ENCODE results near the gene TSR3.

TSR3 gene

GRCh38 chr16:1319041-1319440 is 32.6 kb downstream of the TSR3 start:
- TF ChIP-seq ZNF565 (CRISPR knock-in tag; conservative IDR thresholded peaks at IDR 0.05; ENCODE audit: low read depth) (no peak), TOX (CRISPR knock-in tag; IDR thresholded peaks at IDR 0.05; ENCODE audit: borderline replicate concordance) (no peak), ZC3H10 (CRISPR knock-in tag; IDR thresholded peaks at IDR 0.05) (no peak), ZFP3 (CRISPR knock-in tag; IDR thresholded peaks at IDR 0.05) (no peak), ESRRG (CRISPR knock-in tag; IDR thresholded peaks at IDR 0.05) (no peak), PATZ1 (CRISPR knock-in tag; IDR thresholded peaks at IDR 0.05; ENCODE audit: borderline replicate concordance) (no peak), POU6F1 (CRISPR knock-in tag; IDR thresholded peaks at IDR 0.05; ENCODE audit: borderline replicate concordance, low read depth) (no peak), ZNF8 (CRISPR knock-in tag; IDR thresholded peaks at IDR 0.05) (no peak), SNAI2 (CRISPR knock-in tag; IDR thresholded peaks at IDR 0.05) (no peak), ZNF70 (CRISPR knock-in tag; IDR thresholded peaks at IDR 0.05) (no peak), ARNTL (CRISPR knock-in tag; IDR thresholded peaks at IDR 0.05; ENCODE audit: borderline replicate concordance, low read depth) (no peak)
- ATAC-seq, result no peak

GRCh38 chr16:1318268-1318545 is 33.5 kb downstream of the TSR3 start:
- no peak for ATAC-seq
- TF ChIP-seq TOX (CRISPR knock-in tag; IDR thresholded peaks at IDR 0.05; ENCODE audit: borderline replicate concordance) (no peak), PPARA (CRISPR knock-in tag; IDR thresholded peaks at IDR 0.05; ENCODE audit: borderline replicate concordance) (no peak), BACH2 (CRISPR knock-in tag; IDR thresholded peaks at IDR 0.05; ENCODE audit: borderline replicate concordance) (no peak), CSRNP3 (CRISPR knock-in tag; IDR thresholded peaks at IDR 0.05) (no peak), ZNF8 (CRISPR knock-in tag; IDR thresholded peaks at IDR 0.05) (no peak), ZC3H10 (CRISPR knock-in tag; IDR thresholded peaks at IDR 0.05) (no peak), CSDC2 (CRISPR knock-in tag; IDR thresholded peaks at IDR 0.05) (no peak), ZFP3 (CRISPR knock-in tag; IDR thresholded peaks at IDR 0.05) (no peak), TCF4 (CRISPR knock-in tag; IDR thresholded peaks at IDR 0.05; ENCODE audit: borderline replicate concordance) (no peak)

- TF ChIP-seq ZC3H10 (CRISPR knock-in tag; IDR thresholded peaks at IDR 0.05) (no peak), PPARA (CRISPR knock-in tag; IDR thresholded peaks at IDR 0.05; ENCODE audit: borderline replicate concordance) (no peak), ZFP30 (CRISPR knock-in tag; IDR thresholded peaks at IDR 0.05) (no peak), ISL1 (CRISPR knock-in tag; IDR thresholded peaks at IDR 0.05) (no peak)
- no peak for ATAC-seq
These were observed 34.0 kb downstream of the TSR3 start for GRCh38 chr16:1317479-1318267.

- ATAC-seq, result no peak
- no peak for TF ChIP-seq ZFP30 (CRISPR knock-in tag; IDR thresholded peaks at IDR 0.05)
These were observed 35.7 kb downstream of the TSR3 start for GRCh38 chr16:1316033-1316405.

GRCh38 chr16:1315081-1316032 is 36.3 kb downstream of the TSR3 start:
- no peak for ATAC-seq
- TF ChIP-seq ZFP3 (CRISPR knock-in tag; IDR thresholded peaks at IDR 0.05) (no peak), GLIS3 (CRISPR knock-in tag; IDR thresholded peaks at IDR 0.05) (no peak), POU6F1 (CRISPR knock-in tag; IDR thresholded peaks at IDR 0.05; ENCODE audit: borderline replicate concordance, low read depth) (no peak), ARNTL (CRISPR knock-in tag; IDR thresholded peaks at IDR 0.05; ENCODE audit: borderline replicate concordance, low read depth) (no peak), TCF4 (CRISPR knock-in tag; IDR thresholded peaks at IDR 0.05; ENCODE audit: borderline replicate concordance) (no peak), ISL1 (CRISPR knock-in tag; IDR thresholded peaks at IDR 0.05) (no peak), RARB (CRISPR knock-in tag; IDR thresholded peaks at IDR 0.05) (no peak), CSDC2 (CRISPR knock-in tag; IDR thresholded peaks at IDR 0.05) (no peak)
